Gastroesophageal sphincter (tissue), 4 donors: ENCODE measurements around the gene KCTD21. TPM values are rescaled to one million over a fixed set of nuclear protein-coding genes. Genes with fewer than 3 reads are reported as not detected.

Experiments
- ATAC-seq: fragments of 150-250 bp; one replicate; pipeline ENCODE4 v1.9.1; 2016; ENCODE audit warnings: mild to moderate bottlenecking, moderate library complexity
- H3K27ac ChIP-seq, 4 donors: fragments of 200-600 bp; sonication (generic) in 3 of 4; 1 replicate in 3 of 4; 2 replicates in 1 of 4; pipeline ENCODE4 v1.5.1; 2016 to 2019
- H3K27me3 ChIP-seq: fragments of 200-600 bp; sonication (generic); one replicate; pipeline ENCODE4 v1.5.1; 2019
- H3K36me3 ChIP-seq, 2 donors: fragments of 200-600 bp; sonication (generic); one replicate each; pipeline ENCODE4 v1.5.1; 2019; ENCODE audit warnings: control low read depth in 1 of 2
- H3K4me1 ChIP-seq, 3 donors: fragments of 200-600 bp; sonication (generic); 1 replicate in 2 of 3; 2 replicates in 1 of 3; pipeline ENCODE4 v1.5.1; 2016 to 2019; ENCODE audit warnings: control low read depth in 2 of 3
- H3K4me3 ChIP-seq, 2 donors: fragments of 200-600 bp; sonication (generic); one replicate each; pipeline ENCODE4 v1.5.1; 2019; ENCODE audit warnings: mild to moderate bottlenecking in 1 of 2, moderate library complexity in 1 of 2
- H3K9me3 ChIP-seq, 3 donors: fragments of 200-600 bp; sonication (generic); one replicate each; pipeline ENCODE4 v1.5.1; 2017 to 2019; ENCODE audit warnings: control low read depth in 2 of 3
- EP300 ChIP-seq: sonication (generic); formaldehyde crosslinking; IDR thresholded peaks from one replicate; pipeline ENCODE4 v1.6.1; 2017; ENCODE audit warnings: antibody characterized with exemption, mild to moderate bottlenecking
- POLR2A ChIP-seq, 2 donors: fragments of 450-650 bp; IDR thresholded peaks; one replicate each; pipeline ENCODE4 v1.6.1; 2017; ENCODE audit warnings: antibody characterized with exemption in 2 of 2, mild to moderate bottlenecking in 2 of 2, moderate library complexity in 1 of 2
- POLR2AphosphoS5 ChIP-seq: sonication (generic); formaldehyde crosslinking; IDR thresholded peaks from one replicate; pipeline ENCODE4 v1.6.1; 2017; ENCODE audit warnings: antibody characterized with exemption
- WGBS, 2 donors: methylation state at CpG; one replicate each; pipeline ENCODE4 v1.1.5; 2018; ENCODE audit warnings: low coverage in 1 of 2; 5-methylcytosine and 5-hydroxymethylcytosine counted together
- small RNA-seq, 4 donors: library from RNA; depleted of rRNA; stranded (forward); fragments of <200 nt; gene quantifications; one replicate each; pipeline ENCODE3, GENCODE V24; 2016
- total RNA-seq, 4 donors: library from RNA; depleted of rRNA; stranded (reverse); fragments of >200 nt; gene quantifications; one replicate each; pipeline ENCODE4 v1.1.0, GENCODE V29; 2016
- TF ChIP-seq, protein P1 (sequence below), 4 experiments: fragments of 200-600 bp in 2 of 4; fragments of 450-650 bp in 2 of 4; sonication (generic) in 1 of 4; IDR thresholded peaks; one replicate each; pipeline ENCODE4 v1.5.1; 2017 to 2019; ENCODE audit warnings: antibody characterized with exemption in 4 of 4, mild to moderate bottlenecking in 2 of 4, moderate library complexity in 2 of 4

KCTD21 gene
- total RNA-seq, 4 donors from 2014 or later: 5.7 to 18.6 (median 9.9) TPM

DNA sequence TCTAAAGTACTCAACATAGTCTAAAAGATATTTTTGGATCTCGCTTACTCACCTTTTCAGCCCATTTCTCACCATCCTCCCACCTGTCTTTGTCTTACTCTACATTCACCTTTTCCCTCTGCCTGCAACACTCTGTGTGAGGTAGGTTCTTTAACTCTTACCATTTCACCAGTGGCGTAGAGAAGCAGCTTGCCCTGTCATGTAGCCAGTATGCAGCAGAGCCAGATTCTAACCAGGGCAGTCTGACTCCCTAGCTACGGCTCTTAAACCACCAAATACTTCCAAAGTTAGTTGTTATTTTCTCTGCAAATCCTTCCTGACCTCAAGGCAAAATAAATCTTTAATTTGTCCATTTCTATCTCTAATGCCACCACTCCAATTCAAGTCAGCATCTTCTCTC, 56.5 kb downstream of the KCTD21 start:
- no peak for ATAC-seq
- Histone ChIP-seq H3K27me3 (no peaks in the 10 kb centered on the region), H3K4me3 (no peak overlapping the region), H3K27ac (no peak overlapping the region), H3K36me3 (peaks cover 0 to 13% of the 10 kb centered on the region in 2 donors), H3K9me3 (no peaks in the 10 kb centered on the region), H3K4me1 (no peaks in the 10 kb centered on the region)
- TF ChIP-seq EP300: no peak
- no peak for TF ChIP-seq POLR2AphosphoS5
- TF ChIP-seq, protein P1, sequence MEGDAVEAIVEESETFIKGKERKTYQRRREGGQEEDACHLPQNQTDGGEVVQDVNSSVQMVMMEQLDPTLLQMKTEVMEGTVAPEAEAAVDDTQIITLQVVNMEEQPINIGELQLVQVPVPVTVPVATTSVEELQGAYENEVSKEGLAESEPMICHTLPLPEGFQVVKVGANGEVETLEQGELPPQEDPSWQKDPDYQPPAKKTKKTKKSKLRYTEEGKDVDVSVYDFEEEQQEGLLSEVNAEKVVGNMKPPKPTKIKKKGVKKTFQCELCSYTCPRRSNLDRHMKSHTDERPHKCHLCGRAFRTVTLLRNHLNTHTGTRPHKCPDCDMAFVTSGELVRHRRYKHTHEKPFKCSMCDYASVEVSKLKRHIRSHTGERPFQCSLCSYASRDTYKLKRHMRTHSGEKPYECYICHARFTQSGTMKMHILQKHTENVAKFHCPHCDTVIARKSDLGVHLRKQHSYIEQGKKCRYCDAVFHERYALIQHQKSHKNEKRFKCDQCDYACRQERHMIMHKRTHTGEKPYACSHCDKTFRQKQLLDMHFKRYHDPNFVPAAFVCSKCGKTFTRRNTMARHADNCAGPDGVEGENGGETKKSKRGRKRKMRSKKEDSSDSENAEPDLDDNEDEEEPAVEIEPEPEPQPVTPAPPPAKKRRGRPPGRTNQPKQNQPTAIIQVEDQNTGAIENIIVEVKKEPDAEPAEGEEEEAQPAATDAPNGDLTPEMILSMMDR (IDR thresholded peaks at IDR 0.05): no peak
- no peak for TF ChIP-seq POLR2A (IDR thresholded peaks at IDR 0.05)
- 67 to 76% methylated on average over 3 of the region's 3 CpGs for WGBS, 2 donors

- H3K4me1 ChIP-seq: no peaks in the 10 kb centered on the region
- no peak for TF ChIP-seq POLR2A (IDR thresholded peaks at IDR 0.05)
- TF ChIP-seq EP300: no peak
- TF ChIP-seq, protein P1 (IDR thresholded peaks at IDR 0.05): no peak
- no peak for TF ChIP-seq POLR2AphosphoS5
- ATAC-seq: no peak
- whole genome bisulfite sequencing, 2 donors: 95 to 100% methylated on average over 1 of the region's 3 CpGs
- no peaks in the 10 kb centered on the region for H3K9me3 ChIP-seq
- no peak overlapping the region for H3K27ac ChIP-seq
- no peaks in the 10 kb centered on the region for H3K27me3 ChIP-seq
- H3K36me3 ChIP-seq: peaks cover 0 to 15% of the 10 kb centered on the region in 2 donors
- no peak overlapping the region for H3K4me3 ChIP-seq
Measured at GRCh38 chr11:78127403-78127802, 61.0 kb downstream of the KCTD21 start.

Small RNAs within 50 kb of the gene (small RNA-seq; reads per million reads assigned to genes)
- 0 reads per million in 4 donors for gene RNU6-126P

Other genes with a start within 250 kb of the KCTD21 start
- 10 to 100 TPM; 16.5 to 32.1 (median 18.8) TPM for gene INTS4, start 194.0 kb downstream of the KCTD21 start, total RNA-seq
- gene KCTD14, start 165.3 kb downstream of the KCTD21 start, total RNA-seq: 1 to 10 TPM in 3 of 4 donors, under 1 TPM in 1; 0.58 to 2.3 (median 1.4) TPM
- 1 to 10 TPM in 1 of 4 donors, not detected in 3; 2.0 TPM for gene THRSP, start 124.8 kb downstream of the KCTD21 start, total RNA-seq
- 100 to 1,000 TPM in 1 of 4 donors, 10 to 100 TPM in 3; 67.8 to 102 (median 79.6) TPM for gene NDUFC2, start 108.8 kb downstream of the KCTD21 start, total RNA-seq
- gene ALG8, start 49.0 kb downstream of the KCTD21 start, total RNA-seq: 10 to 100 TPM; 14.8 to 21.6 (median 15.8) TPM
- 10 to 100 TPM in 2 of 4 donors, 1 to 10 TPM in 2; 7.1 to 14.5 (median 10.6) TPM for gene USP35, start 293 bp upstream of the KCTD21 start, total RNA-seq
- gene GAB2, start 229.2 kb upstream of the KCTD21 start, total RNA-seq: 10 to 100 TPM; 26.3 to 84.8 (median 26.6) TPM